GM19025 (cell line): Measurements from ENCODE around the gene PARVB.

Experiments
- ATAC-seq: cut with Tn5 transposase; IDR thresholded peaks from one replicate; pipeline ENCODE4 v1.9.1; 2021; ENCODE audit warnings: mild to moderate bottlenecking, low read depth, moderate library complexity; ENCODE audit not compliant: unreplicated experiment

Gene PARVB

DNA sequence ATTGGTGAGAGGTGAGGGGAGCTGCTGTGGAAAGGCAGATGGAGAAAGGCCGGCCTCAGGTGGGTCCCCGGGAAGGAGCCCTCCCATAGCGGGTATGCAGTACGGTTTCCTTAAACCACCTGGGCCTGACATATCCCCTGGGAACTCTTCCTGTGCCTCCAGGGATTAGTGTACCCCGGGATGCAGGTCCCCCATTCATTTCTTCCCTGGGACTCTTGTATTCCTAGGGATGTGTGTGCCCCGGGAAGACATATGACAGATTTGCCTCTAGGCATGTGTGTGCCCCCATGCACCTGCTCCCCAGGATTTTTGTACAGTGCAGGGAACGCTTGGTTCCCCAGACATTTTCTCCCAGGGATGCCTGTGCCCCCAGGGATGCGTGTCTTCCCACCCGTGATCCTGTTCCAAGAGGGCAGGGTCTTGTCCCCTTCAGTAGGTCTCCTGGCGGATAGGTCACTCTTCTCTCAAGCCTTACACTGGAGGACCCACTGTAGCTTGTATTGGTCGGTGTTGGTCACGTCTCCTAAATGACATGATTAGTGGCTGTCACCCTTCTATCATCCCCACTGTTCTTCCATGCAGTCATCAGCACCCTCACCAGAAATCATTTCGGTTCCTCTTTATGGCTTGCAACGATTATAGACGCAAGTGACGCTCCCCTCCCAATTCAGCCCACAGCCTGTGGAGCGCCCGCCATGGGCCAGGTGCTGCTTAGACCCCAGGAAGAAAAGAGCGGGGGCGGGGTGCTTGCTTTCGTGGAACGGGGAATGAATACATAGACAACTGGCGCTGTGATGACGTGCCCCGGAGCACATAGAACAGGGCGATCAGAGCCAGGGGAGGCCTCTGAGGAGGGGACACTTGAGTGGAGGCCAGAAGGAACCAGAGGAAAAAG is 1.3 kb downstream of the PARVB start:
- ATAC-seq: peak; percentile 55

- no peak for ATAC-seq
Observed at GRCh38 chr22:44026066-44026629, 2.0 kb downstream of the PARVB start.

DNA sequence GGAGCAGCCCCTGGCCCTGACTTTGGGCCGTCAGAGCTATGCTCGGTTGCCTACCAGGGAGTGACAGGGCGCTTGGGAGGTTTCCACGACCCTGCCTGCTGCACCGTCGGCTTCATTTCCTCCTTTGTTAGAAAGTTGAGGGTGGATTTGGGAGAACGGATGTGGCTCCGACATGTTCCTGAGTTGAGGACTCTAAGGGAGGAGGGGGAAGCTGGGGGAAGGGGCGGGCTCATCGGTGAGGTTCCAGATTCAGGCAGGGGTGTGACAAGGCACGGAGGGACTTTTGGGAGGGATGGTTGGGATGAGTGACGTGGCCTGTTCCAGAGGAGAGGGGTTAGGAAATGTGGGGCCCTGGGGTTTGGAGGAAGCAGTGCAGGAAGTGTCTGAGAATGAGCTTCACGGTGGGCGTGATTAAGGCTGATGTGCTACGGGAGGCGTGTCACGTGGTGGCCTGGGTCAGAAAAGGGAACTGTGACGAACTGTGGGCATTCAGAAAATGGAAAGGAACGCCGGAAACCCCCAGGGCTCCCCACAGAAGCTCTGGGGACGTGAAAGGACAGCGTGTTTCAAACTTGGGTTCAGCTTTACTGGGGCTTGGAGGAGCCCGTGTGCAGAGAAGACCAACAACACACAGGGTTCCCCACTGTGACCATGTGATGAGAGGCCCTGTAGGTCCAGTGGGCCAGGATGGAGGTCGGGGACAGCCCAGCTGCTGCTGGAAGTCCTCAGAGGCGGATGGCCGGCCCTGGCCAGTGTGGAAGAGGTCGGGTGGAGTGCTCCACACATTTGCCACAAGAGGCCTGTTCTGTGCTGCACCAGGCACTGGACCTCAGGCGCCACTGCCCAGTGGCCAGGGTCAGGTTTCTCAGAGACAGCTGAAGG is 2.8 kb downstream of the PARVB start:
- ATAC-seq: peak; percentile 42

- ATAC-seq: no peak
Observed at GRCh38 chr22:44028091-44028490, 4.0 kb downstream of the PARVB start.

- no peak for ATAC-seq
Observed at GRCh38 chr22:44029069-44029468, 5.0 kb downstream of the PARVB start.

- ATAC-seq: no peak
Observed at GRCh38 chr22:44030051-44030701, 6.1 kb downstream of the PARVB start.

DNA sequence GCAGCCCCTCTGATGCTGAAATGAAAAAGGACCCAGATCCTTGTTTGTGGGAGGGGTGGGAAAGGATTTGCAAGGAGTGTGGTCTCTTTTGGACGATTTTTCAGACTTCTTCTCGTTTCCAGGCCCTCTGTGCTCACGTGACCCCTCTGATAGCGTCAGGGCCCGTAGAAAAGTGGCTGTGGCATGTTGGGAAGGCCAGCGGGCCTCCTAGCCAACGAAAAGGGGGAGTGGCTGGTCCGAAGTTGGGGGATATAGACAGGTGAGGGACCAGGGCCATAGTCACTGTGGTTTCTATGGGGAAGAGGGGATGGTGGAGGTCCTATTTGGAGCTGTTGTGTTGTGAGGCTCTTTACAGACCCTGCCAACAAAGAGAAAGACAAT is 6.6 kb downstream of the PARVB start:
- no peak for ATAC-seq

GRCh38 chr22:44031158-44031952 is 7.3 kb downstream of the PARVB start:
- ATAC-seq: no peak

- ATAC-seq: no peak
Observed at GRCh38 chr22:44032126-44032730, 8.1 kb downstream of the PARVB start.

GRCh38 chr22:44033287-44033686 is 9.2 kb downstream of the PARVB start:
- no peak for ATAC-seq

DNA sequence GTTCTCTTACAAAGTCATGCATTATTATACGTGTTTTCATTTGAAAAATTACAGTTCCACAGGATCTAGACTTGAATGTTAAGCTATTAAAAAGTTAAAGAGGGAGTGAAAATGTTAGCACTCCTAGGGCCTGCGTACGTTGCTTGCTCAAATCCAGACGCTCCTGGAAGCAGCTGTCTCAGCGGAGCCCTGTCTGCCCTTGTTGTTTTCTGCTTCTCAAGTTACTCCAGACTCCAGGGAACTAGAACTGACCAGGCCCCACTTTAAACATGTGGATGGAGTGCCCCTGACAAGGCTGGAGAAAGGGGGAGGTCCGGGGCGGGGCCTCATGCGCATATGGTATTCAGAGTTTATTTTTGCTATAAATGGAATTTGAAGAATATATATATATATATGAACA is 9.6 kb downstream of the PARVB start:
- no peak for ATAC-seq

GRCh38 chr22:44037519-44038375 is 13.6 kb downstream of the PARVB start:
- no peak for ATAC-seq

DNA sequence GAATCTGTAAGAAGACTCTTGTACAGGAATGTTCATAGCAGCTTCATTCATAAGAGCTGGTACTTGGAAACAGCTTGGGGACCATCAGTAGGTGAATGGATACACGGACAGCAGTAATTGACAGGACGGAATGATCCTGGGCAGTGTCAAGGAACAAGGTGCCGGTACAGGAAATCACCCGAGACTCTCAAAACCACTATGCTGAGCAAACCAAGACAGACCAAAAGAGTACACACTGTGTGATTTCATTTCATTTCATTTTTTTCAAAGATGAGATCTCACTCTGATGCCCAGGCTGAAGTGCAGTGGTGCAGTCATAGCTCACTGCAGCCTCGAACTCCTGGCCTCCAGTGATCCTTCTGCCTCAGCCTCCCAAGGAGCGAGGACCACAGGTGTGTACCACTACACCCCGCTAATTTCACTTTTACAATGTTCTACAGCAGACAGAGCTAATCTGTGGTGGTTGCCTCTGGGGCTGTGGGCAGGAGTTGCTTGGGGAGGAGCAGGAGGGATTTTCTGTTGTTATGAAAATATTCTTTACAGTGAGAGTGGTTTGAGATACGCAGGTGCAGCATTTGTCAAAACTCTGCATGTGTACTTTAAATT is 15.6 kb downstream of the PARVB start:
- no peak for ATAC-seq

DNA sequence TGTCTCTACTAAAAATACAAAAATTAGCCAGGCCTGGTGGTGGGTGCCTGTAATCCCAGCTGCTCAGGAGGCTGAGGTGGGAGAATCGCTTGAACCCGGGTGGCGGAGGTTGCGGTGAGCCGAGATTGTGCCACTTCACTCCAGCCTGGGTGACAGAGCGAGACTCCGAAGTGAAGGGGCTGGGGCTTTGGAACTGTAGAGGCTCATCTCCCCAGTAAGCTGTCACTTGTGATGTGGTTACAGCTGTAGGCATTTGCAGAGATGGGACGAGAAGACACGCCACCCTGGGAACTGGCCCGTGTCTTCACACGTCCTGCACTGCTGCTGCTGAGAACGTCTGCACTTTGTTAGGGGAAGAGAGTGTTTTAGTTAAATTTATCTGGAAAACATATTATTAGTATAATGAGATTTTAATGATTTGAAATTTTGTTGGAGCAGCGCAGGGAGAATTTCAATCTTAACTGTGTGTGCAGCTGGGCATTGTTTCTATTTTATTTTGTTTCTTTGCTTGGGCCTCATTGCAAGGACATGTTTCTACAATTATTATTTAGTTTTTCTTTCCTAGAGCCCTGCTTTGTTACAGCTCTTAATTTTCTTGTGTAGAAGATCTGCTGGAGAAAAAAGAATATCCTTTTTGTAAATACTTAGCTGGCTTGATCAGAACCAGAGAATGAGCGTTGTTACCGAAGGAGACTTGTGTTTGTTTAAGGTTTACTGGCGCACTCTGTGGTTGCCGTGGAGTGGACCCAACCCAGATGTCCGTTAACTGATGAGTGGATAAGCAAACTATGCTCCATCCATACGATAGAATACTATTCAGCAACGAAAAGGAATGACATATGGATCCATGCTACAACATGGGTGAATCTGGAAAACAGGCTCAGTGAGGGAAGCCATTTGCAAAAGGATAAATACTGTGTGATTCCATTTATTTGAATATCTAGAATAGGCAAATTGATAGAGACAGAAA is 18.4 kb downstream of the PARVB start:
- peak; percentile 61 for ATAC-seq

GRCh38 chr22:44045145-44045544 is 21.0 kb downstream of the PARVB start:
- ATAC-seq: no peak

GRCh38 chr22:44046485-44047141 is 22.5 kb downstream of the PARVB start:
- no peak for ATAC-seq
